IPS-11a (cell line): ENCODE data around the gene RHNO1.

ENCODE experiments used
- H3K4me3 ChIP-seq: one replicate; pipeline ENCODE4 v1.5.1; 2013; ENCODE audit warnings: low read depth, low read length, control low read depth

Gene RHNO1

GRCh38 chr12:2900642-2901041 lies 23.6 kb downstream of the RHNO1 start:
- H3K4me3 ChIP-seq, result no peak overlapping the region

- no peak overlapping the region for H3K4me3 ChIP-seq
Observed at GRCh38 chr12:2902272-2902880, 25.4 kb downstream of the RHNO1 start.

GRCh38 chr12:2904260-2904659 lies 27.2 kb downstream of the RHNO1 start:
- H3K4me3 ChIP-seq, result no peak overlapping the region

- H3K4me3 ChIP-seq, result no peak overlapping the region
Observed at GRCh38 chr12:2912216-2912575, 35.2 kb downstream of the RHNO1 start.

DNA sequence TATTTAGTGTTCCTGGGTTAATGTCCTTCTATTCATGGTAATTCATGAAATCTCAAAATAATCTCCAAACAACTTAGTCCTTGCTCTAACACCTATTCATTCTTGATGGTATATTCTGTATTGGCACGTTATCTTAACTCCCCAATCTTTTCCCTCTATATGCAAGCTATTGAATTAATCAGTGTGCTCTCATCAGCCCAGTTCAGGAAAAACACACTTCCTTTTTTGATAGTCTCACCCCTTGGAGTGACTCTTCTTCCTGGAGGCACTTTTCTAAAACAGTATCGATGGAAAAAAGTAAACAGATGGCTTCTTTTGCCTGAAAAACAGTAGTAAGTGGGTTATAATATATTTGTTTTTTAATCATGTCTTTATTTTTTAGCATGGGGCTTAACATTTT lies 42.2 kb downstream of the RHNO1 start:
- no peak overlapping the region for H3K4me3 ChIP-seq

- H3K4me3 ChIP-seq, result no peak overlapping the region
Observed at GRCh38 chr12:2922329-2922728, 45.3 kb downstream of the RHNO1 start.

DNA sequence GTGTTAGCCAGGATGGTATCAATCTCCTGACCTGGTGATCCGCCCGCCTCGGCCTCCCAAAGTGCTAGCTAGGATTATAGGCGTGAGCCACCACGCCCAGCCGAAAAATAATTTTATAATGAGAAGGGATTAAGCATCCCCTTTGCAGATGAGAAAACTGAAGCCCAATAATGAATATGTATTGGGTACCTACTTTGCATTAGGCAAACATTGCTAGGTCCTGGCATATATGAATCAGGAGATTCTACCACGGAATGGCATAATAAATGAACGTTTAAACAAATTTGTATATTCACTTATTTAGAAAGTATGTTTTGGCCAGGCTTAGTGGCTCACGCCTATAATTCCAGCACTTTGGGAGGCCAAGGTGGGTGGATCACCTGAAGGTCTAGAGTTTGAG lies 46.0 kb downstream of the RHNO1 start:
- H3K4me3 ChIP-seq, result no peak overlapping the region

DNA sequence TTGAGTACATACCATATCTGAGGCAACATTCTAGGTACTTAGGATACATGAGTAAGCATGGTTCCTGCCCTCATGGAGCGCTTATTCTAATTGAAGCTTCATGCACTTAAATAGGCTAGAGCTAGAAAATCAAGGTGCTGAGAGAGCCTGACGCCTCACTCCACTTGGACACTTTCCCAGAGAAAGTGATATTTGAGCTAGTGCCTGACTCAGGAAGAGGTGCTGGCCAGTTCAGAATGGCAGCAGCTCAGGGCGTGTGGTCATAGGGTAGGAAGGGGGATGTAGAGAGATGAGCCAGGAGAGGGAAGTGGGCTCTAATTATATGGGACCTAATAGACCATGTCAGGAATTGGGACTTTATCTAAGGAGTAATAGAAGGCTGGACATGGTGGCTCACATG lies 47.0 kb downstream of the RHNO1 start:
- no peak overlapping the region for H3K4me3 ChIP-seq

DNA sequence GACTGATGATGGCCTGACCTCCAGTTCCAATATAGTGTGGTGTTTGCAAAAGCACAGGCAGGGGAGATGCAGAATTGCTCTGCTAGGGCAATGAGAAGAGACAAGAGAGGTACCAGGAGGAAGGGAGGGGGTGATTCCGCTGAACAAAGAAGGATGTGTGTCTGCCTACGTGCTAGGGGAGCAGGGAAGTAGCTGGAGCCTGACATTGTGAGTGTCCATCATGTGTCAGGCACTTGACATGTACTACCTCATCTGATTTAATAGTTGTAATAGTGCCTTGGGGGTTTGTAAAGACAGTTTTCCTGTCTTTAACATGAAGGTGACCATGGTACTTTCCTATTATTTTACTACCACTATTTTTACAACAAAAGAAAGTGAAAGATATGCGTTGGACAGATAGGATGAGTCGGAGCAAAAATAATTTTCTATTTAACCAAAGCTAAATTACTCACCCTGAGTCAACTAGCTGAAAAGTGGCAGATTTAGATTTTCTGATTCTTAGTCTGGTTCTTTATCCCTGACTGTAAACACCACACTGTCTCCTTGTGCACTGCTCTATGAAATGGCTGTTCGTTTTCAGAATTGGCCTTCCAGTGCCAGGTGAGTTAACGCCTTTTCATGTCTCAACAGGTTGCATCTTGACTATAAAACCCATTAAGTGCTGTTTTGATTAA lies 48.4 kb downstream of the RHNO1 start:
- H3K4me3 ChIP-seq, result no peak overlapping the region

- H3K4me3 ChIP-seq, result no peak overlapping the region
Observed at GRCh38 chr12:2930865-2931264, 53.8 kb downstream of the RHNO1 start.

GRCh38 chr12:2933586-2933985 lies 56.6 kb downstream of the RHNO1 start:
- no peak overlapping the region for H3K4me3 ChIP-seq

DNA sequence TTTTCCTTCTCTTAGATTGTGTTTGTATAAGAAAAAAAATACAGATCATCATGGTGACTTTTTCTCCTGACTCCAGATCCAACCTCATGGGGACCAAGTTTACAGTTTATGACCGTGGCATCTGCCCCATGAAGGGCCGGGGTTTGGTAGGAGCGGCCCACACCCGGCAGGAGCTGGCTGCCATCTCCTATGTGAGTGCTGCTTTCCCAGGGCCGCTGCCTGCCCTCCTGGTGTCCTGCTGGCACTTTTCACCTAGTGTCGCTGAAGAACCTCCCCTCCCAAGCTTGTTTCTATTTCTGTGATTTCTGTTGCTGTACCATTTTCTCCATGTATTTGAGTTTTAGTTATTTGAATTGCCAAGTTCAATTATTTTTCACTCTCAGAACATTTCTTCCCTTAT lies 57.3 kb downstream of the RHNO1 start:
- H3K4me3 ChIP-seq, result no peak overlapping the region

GRCh38 chr12:2936301-2936700 lies 59.3 kb downstream of the RHNO1 start:
- no peak overlapping the region for H3K4me3 ChIP-seq

GRCh38 chr12:2937500-2937899 lies 60.5 kb downstream of the RHNO1 start:
- no peak overlapping the region for H3K4me3 ChIP-seq
